ENCODE data around the gene TUBB4B.

TUBB4B gene

GRCh38 chr9:137230705-137231371, 10.2 kb upstream of the TUBB4B start, which contains the start of gene SLC34A3:
TSS of gene SLC34A3 (plus strand) at chr9:137230901. CDS start at chr9:137231703, 802 bp downstream.
- Histone ChIP-seq H3K4me1 (peaks cover 35 to 77% (median 67%) of the 10 kb centered on the region in 10 experiments), H3K9me3 (replicated peaks in 1 of 11) (no peaks in the 10 kb centered on the region), H3K27ac (no peak within 1 kb of the TSS; a peak in 1 of 22 replicates), H3K27me3 (no peaks in the 10 kb centered on the region), H3K36me3 (no peaks in the 10 kb centered on the region), H3K4me3 (no peak within 1 kb of the TSS; a peak in 1 of 20 replicates), H4K20me1 (peaks cover 0 to 18% (median 14%) of the 10 kb centered on the region in 11 experiments; a peak in 18 of 22 replicates), H3K4me2 (peak within 1 kb of the TSS in 10 of 11 experiments; percentile 29 to 85 (median 70); a peak in 20 of 22 replicates), H3K9ac (peak within 1 kb of the TSS in 7 of 11 experiments; percentile 17 to 60 (median 45); a peak in 8 of 22 replicates)
- TF ChIP-seq Cebpa-rat (IDR thresholded peaks at IDR 0.05) = no peak

- no peaks in the 10 kb centered on the region for H3K36me3 ChIP-seq
- TF ChIP-seq Cebpa-rat (IDR thresholded peaks at IDR 0.05) = no peak
- H3K27ac ChIP-seq = 0 out of 22 replicates have a peak overlapping the region, but pooled peaks of 1 of the 11 experiments have one; percentile 1
- H3K9me3 ChIP-seq (replicated peaks in 1 of 11) = no peaks in the 10 kb centered on the region
- peaks cover 0 to 24% (median 19%) of the 10 kb centered on the region in 11 experiments; a peak in 18 of 22 replicates for H4K20me1 ChIP-seq
- H3K27me3 ChIP-seq = no peaks in the 10 kb centered on the region
- peak overlapping the region in 6 of 11 experiments; percentile 13 to 60 (median 35); a peak in 5 of 22 replicates for H3K9ac ChIP-seq
- H3K4me1 ChIP-seq = peaks cover 41 to 79% (median 72%) of the 10 kb centered on the region in 10 experiments
- no peak overlapping the region for H3K4me3 ChIP-seq
- H3K4me2 ChIP-seq = peak overlapping the region in 8 of 11 experiments; percentile 13 to 51 (median 36); a peak in 9 of 22 replicates
Measured at GRCh38 chr9:137231372-137232039, 9.6 kb upstream of the TUBB4B start.

GRCh38 chr9:137232101-137232500, 9.0 kb upstream of the TUBB4B start:
- Histone ChIP-seq H3K27ac (0 out of 22 replicates have a peak overlapping the region, but pooled peaks of 1 of the 11 experiments have one; percentile 1), H3K4me1 (peaks cover 46 to 81% (median 75%) of the 10 kb centered on the region in 10 experiments), H3K9ac (peak overlapping the region in 8 of 11 experiments; percentile 13 to 60 (median 37); a peak in 10 of 22 replicates), H4K20me1 (peaks cover 0 to 29% (median 20%) of the 10 kb centered on the region in 11 experiments; a peak in 18 of 22 replicates), H3K36me3 (no peaks in the 10 kb centered on the region), H3K27me3 (no peaks in the 10 kb centered on the region), H3K9me3 (replicated peaks in 1 of 11) (no peaks in the 10 kb centered on the region), H3K4me2 (peak overlapping the region in 8 of 11 experiments; percentile 13 to 51 (median 36); a peak in 11 of 22 replicates), H3K4me3 (no peak overlapping the region)
- no peak for TF ChIP-seq Cebpa-rat (IDR thresholded peaks at IDR 0.05)

- Histone ChIP-seq H3K4me1 (peaks cover 47 to 81% (median 75%) of the 10 kb centered on the region in 10 experiments), H3K9me3 (replicated peaks in 1 of 11) (no peaks in the 10 kb centered on the region), H3K4me2 (peak overlapping the region in 7 of 11 experiments; percentile 16 to 51 (median 37); a peak in 7 of 22 replicates), H3K4me3 (no peak overlapping the region), H3K9ac (peak overlapping the region in 7 of 11 experiments; percentile 13 to 60 (median 36); a peak in 7 of 22 replicates), H3K36me3 (no peaks in the 10 kb centered on the region), H3K27me3 (no peaks in the 10 kb centered on the region), H3K27ac (no peak overlapping the region), H4K20me1 (peaks cover 0 to 33% (median 22%) of the 10 kb centered on the region in 11 experiments; a peak in 18 of 22 replicates)
- no peak for TF ChIP-seq Cebpa-rat (IDR thresholded peaks at IDR 0.05)
Measured at GRCh38 chr9:137232510-137232909, 8.6 kb upstream of the TUBB4B start.

DNA sequence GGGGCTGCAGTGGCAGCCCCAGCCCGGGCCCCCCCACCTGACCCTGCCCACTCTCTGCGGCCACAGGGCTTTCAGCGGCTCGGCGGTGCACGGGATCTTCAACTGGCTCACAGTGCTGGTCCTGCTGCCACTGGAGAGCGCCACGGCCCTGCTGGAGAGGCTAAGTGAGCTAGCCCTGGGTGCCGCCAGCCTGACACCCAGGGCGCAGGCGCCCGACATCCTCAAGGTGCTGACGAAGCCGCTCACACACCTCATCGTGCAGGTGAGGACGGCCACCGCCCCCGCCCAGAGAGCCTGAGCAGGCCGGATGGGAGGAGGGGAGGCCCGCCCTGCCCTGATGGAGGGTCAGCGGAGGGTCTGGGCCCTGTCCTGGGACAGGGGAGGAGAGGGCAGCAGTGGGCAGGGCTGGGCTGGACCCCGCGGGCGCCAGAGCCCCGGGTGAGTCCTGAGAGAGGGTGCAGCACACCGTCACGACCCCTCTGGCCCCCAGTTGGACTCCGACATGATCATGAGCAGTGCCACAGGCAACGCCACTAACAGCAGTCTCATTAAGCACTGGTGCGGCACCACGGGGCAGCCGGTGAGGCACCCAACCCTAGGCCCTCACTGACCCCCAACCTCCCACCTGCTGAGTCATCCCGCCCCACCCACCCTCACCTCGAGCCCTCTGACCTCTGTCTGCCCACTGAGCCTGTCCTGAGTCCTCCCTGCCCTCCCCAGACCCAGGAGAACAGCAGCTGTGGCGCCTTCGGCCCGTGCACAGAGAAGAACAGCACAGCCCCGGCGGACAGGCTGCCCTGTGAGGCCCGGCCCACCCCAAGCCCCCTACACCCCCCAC, 7.7 kb upstream of the TUBB4B start:
- H3K27ac ChIP-seq = no peak overlapping the region
- peaks cover 0 to 41% (median 30%) of the 10 kb centered on the region in 11 experiments; a peak in 19 of 22 replicates for H4K20me1 ChIP-seq
- no peak for TF ChIP-seq Cebpa-rat (IDR thresholded peaks at IDR 0.05)
- no peaks in the 10 kb centered on the region for H3K9me3 ChIP-seq (replicated peaks in 1 of 11)
- H3K4me3 ChIP-seq = no peak overlapping the region
- no peaks in the 10 kb centered on the region for H3K27me3 ChIP-seq
- peaks cover 56 to 83% (median 79%) of the 10 kb centered on the region in 10 experiments for H3K4me1 ChIP-seq
- peak overlapping the region in 1 of 11 experiments; percentile 5; a peak in 2 of 22 replicates for H3K4me2 ChIP-seq
- H3K9ac ChIP-seq = no peak overlapping the region
- H3K36me3 ChIP-seq = no peaks in the 10 kb centered on the region

GRCh38 chr9:137234055-137234697, 6.9 kb upstream of the TUBB4B start:
- Histone ChIP-seq H3K27ac (0 out of 22 replicates have a peak overlapping the region, but pooled peaks of 1 of the 11 experiments have one; percentile 7), H3K36me3 (no peaks in the 10 kb centered on the region), H3K4me1 (peaks cover 61 to 83% (median 79%) of the 10 kb centered on the region in 10 experiments), H3K9ac (peak overlapping the region in 7 of 11 experiments; percentile 15 to 71 (median 46); a peak in 9 of 22 replicates), H3K9me3 (replicated peaks in 1 of 11) (no peaks in the 10 kb centered on the region), H3K4me3 (peak overlapping the region in 1 of 10 experiments; percentile 56; a peak in 3 of 20 replicates), H4K20me1 (peaks cover 0 to 47% (median 38%) of the 10 kb centered on the region in 11 experiments; a peak in 19 of 22 replicates), H3K27me3 (no peaks in the 10 kb centered on the region), H3K4me2 (peak overlapping the region; percentile 90 to 98 (median 95))
- TF ChIP-seq Cebpa-rat (IDR thresholded peaks at IDR 0.05) = no peak

DNA sequence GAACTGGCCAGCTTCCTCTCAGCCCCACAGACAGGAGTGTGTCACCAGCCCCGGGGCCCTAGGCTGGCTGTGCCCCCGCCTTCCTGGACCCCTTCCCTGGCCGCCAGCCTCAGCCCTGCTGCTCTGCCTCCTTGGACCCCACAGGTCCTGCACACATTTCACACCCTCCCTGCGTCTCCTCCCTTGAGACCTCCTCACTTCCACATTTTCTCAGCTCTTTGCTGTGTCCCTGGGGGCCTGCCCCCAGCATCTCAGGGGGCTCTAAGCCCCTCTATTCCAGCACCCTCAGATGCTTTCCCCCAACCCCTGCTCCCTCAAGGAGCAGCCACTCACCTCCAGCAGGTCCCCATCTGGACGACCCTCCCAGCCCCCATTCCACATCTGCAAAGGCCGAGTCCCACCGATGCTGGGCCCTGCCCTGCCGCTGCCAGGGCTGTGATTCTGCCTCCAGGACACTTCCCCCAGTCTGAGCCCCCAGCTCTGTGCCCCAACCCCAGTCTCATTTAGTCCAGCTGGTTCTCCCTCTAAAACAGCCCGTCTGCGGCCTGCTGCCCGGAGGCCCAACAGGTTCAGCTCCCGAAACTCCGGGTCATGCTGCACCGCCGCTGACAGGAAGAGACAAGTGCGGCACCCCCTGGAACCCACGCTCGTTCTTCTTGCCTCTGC, 6.2 kb upstream of the TUBB4B start:
- peaks cover 63 to 83% (median 79%) of the 10 kb centered on the region in 10 experiments for H3K4me1 ChIP-seq
- H3K36me3 ChIP-seq = no peaks in the 10 kb centered on the region
- no peaks in the 10 kb centered on the region for H3K27me3 ChIP-seq
- peak overlapping the region in 7 of 11 experiments; percentile 15 to 71 (median 58); a peak in 9 of 22 replicates for H3K9ac ChIP-seq
- H4K20me1 ChIP-seq = peaks cover 0 to 47% (median 38%) of the 10 kb centered on the region in 11 experiments; a peak in 19 of 22 replicates
- TF ChIP-seq Cebpa-rat (IDR thresholded peaks at IDR 0.05) = no peak
- H3K4me2 ChIP-seq = peak overlapping the region; percentile 90 to 98 (median 95)
- H3K9me3 ChIP-seq (replicated peaks in 1 of 11) = no peaks in the 10 kb centered on the region
- H3K4me3 ChIP-seq = peak overlapping the region in 4 of 10 experiments; percentile 4 to 56 (median 44); a peak in 6 of 20 replicates
- H3K27ac ChIP-seq = 0 out of 22 replicates have a peak overlapping the region, but pooled peaks of 1 of the 11 experiments have one; percentile 7

Measured in BLaER1 treated with 17β-estradiol and CSF1 and Interleukin-3, amounts not matched to agents 10 nM and 100 nM (cell line).